ENCODE measurements around the gene IL13RA2.
A peak's percentile ranks its signal among the peaks of the same experiment; 100 is the strongest.

DNA sequence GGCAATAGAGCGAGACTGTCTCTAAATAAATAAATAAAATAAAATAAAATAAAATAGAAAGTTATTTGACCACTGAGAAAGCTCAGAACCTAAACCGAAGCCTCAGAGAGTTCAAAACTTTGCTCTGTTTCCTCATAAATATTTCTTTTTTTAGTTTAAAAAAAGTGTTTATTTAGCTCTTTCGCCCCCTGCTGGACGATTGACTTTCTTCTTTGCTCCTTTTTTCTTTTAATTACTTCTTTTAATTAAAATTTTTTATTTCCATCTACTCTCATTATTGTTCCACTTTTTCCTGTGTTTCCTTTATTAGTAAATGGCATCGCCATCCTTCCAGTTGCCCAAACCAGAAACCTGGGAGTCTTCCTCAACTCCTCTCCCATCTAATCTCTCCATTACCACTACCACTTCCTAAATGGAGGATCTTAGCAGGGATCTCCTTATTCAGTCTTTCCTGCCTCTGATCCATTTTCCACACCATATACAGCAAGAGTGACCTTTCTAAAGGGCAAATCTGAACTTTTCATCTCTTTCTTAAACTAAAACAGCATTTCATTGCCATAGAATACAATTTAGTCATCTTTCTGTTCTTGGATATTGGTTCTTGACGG lies 728 bp upstream of the IL13RA2 start:
- TF ChIP-seq, protein P1, sequence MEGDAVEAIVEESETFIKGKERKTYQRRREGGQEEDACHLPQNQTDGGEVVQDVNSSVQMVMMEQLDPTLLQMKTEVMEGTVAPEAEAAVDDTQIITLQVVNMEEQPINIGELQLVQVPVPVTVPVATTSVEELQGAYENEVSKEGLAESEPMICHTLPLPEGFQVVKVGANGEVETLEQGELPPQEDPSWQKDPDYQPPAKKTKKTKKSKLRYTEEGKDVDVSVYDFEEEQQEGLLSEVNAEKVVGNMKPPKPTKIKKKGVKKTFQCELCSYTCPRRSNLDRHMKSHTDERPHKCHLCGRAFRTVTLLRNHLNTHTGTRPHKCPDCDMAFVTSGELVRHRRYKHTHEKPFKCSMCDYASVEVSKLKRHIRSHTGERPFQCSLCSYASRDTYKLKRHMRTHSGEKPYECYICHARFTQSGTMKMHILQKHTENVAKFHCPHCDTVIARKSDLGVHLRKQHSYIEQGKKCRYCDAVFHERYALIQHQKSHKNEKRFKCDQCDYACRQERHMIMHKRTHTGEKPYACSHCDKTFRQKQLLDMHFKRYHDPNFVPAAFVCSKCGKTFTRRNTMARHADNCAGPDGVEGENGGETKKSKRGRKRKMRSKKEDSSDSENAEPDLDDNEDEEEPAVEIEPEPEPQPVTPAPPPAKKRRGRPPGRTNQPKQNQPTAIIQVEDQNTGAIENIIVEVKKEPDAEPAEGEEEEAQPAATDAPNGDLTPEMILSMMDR (IDR thresholded peaks at IDR 0.05 in 2 of 3, conservative IDR thresholded peaks at IDR 0.05 in 1 of 3; ENCODE audit: borderline replicate concordance in 1 of 3, insufficient read depth in 1 of 3, low read depth in 2 of 3, low read length in 2 of 3): peak in 1 of 3 experiments; percentile 22; a peak in 3 of 6 replicates
- TF ChIP-seq, protein P2, sequence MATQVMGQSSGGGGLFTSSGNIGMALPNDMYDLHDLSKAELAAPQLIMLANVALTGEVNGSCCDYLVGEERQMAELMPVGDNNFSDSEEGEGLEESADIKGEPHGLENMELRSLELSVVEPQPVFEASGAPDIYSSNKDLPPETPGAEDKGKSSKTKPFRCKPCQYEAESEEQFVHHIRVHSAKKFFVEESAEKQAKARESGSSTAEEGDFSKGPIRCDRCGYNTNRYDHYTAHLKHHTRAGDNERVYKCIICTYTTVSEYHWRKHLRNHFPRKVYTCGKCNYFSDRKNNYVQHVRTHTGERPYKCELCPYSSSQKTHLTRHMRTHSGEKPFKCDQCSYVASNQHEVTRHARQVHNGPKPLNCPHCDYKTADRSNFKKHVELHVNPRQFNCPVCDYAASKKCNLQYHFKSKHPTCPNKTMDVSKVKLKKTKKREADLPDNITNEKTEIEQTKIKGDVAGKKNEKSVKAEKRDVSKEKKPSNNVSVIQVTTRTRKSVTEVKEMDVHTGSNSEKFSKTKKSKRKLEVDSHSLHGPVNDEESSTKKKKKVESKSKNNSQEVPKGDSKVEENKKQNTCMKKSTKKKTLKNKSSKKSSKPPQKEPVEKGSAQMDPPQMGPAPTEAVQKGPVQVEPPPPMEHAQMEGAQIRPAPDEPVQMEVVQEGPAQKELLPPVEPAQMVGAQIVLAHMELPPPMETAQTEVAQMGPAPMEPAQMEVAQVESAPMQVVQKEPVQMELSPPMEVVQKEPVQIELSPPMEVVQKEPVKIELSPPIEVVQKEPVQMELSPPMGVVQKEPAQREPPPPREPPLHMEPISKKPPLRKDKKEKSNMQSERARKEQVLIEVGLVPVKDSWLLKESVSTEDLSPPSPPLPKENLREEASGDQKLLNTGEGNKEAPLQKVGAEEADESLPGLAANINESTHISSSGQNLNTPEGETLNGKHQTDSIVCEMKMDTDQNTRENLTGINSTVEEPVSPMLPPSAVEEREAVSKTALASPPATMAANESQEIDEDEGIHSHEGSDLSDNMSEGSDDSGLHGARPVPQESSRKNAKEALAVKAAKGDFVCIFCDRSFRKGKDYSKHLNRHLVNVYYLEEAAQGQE (IDR thresholded peaks at IDR 0.05; ENCODE audit: low read depth): no peak
- TF ChIP-seq YY1 (IDR thresholded peaks at IDR 0.05; ENCODE audit: extremely low read depth, insufficient replicate concordance, low read depth, low read length) (no peak), ELF1 (IDR thresholded peaks at IDR 0.05; ENCODE audit: borderline replicate concordance, low read depth) (no peak), POLR2AphosphoS5 (IDR thresholded peaks at IDR 0.05; ENCODE audit: low read depth, low read length) (no peak)

All from HCT116 (cell line).